Brain microvascular endothelial cell (primary cell): Measurements from ENCODE around the gene KCNQ1.

ENCODE experiments used
- DNase-seq: peaks from one replicate; pipeline ENCODE4 v3.0.0-alpha.2; 2020
- H3K27ac ChIP-seq: fragments of 250-450 bp; sonication (Bioruptor Pico); 2 replicates; pipeline ENCODE4 v1.5.1; 2020; ENCODE audit warnings: mild to moderate bottlenecking, moderate library complexity
- H3K27me3 ChIP-seq: fragments of 250-450 bp; sonication (Bioruptor Pico); replicated peaks from 2 replicates; pipeline ENCODE4 v1.5.1; 2020; ENCODE audit warnings: mild to moderate bottlenecking
- H3K36me3 ChIP-seq: fragments of 250-450 bp; sonication (Bioruptor Pico); replicated peaks from 2 replicates; pipeline ENCODE4 v1.5.1; 2020; ENCODE audit warnings: mild to moderate bottlenecking
- H3K4me3 ChIP-seq: 2 replicates; pipeline ENCODE4 v1.5.1; 2011; ENCODE audit warnings: low read depth, mild to moderate bottlenecking, control low read depth, low read length, moderate library complexity
- CTCF ChIP-seq: IDR thresholded peaks from 2 replicates; pipeline ENCODE4 v1.5.1; 2011; ENCODE audit warnings: low read depth, mild to moderate bottlenecking, moderate library complexity, low read length, control low read depth, inconsistent platforms; ENCODE audit errors: missing control alignments
- in situ Hi-C: cut with HindIII; loops from 2 replicates; pipeline ENCODE4 v1.10.0; 2017; ENCODE audit warnings: low sequenced_read_pairs, low pct_ligation_motif_present

Gene KCNQ1

GRCh38 chr11:2570211-2570811 is 125.5 kb downstream of the KCNQ1 start:
- Histone ChIP-seq H3K4me3 (no peak overlapping the region), H3K36me3 (no peaks in the 10 kb centered on the region), H3K27me3 (no peaks in the 10 kb centered on the region), H3K27ac (no peak overlapping the region)
- DNase-seq, result no peak
- in situ Hi-C loops, result no loop called here
- TF ChIP-seq CTCF, result no peak

GRCh38 chr11:2570841-2571597 is 126.2 kb downstream of the KCNQ1 start:
- H3K27ac ChIP-seq, result no peak overlapping the region
- no peaks in the 10 kb centered on the region for H3K36me3 ChIP-seq
- DNase-seq, result no peak
- H3K4me3 ChIP-seq, result no peak overlapping the region
- no peaks in the 10 kb centered on the region for H3K27me3 ChIP-seq
- TF ChIP-seq CTCF, result no peak
- in situ Hi-C loops, result no loop called here

GRCh38 chr11:2571598-2572281 is 126.9 kb downstream of the KCNQ1 start:
- no peaks in the 10 kb centered on the region for H3K36me3 ChIP-seq
- in situ Hi-C loops, result no loop called here
- no peaks in the 10 kb centered on the region for H3K27me3 ChIP-seq
- no peak overlapping the region for H3K27ac ChIP-seq
- H3K4me3 ChIP-seq, result no peak overlapping the region
- DNase-seq, result no peak
- no peak for TF ChIP-seq CTCF

GRCh38 chr11:2572491-2573239 is 127.9 kb downstream of the KCNQ1 start:
- Histone ChIP-seq H3K27ac (no peak overlapping the region), H3K27me3 (no peaks in the 10 kb centered on the region), H3K36me3 (no peaks in the 10 kb centered on the region), H3K4me3 (no peak overlapping the region)
- in situ Hi-C loops, result no loop called here
- no peak for DNase-seq
- no peak for TF ChIP-seq CTCF

- H3K27me3 ChIP-seq, result no peaks in the 10 kb centered on the region
- DNase-seq, result no peak
- H3K4me3 ChIP-seq, result no peak overlapping the region
- H3K36me3 ChIP-seq, result no peaks in the 10 kb centered on the region
- in situ Hi-C loops, result no loop called here
- TF ChIP-seq CTCF, result no peak
- no peak overlapping the region for H3K27ac ChIP-seq
Measured at GRCh38 chr11:2573240-2574042, 128.6 kb downstream of the KCNQ1 start.
